HG03064 (cell line): ENCODE measurements around the gene KLHL40.

Experiments
- ATAC-seq: cut with Tn5 transposase; IDR thresholded peaks from one replicate; pipeline ENCODE4 v1.9.1; 2021; ENCODE audit warnings: low read depth; ENCODE audit not compliant: unreplicated experiment

The KLHL40 gene

GRCh38 chr3:42734263-42734860 is 49.0 kb downstream of the KLHL40 start:
- no peak for ATAC-seq

GRCh38 chr3:42735019-42735418 is 49.7 kb downstream of the KLHL40 start:
- ATAC-seq = no peak

- no peak for ATAC-seq
These were observed 50.3 kb downstream of the KLHL40 start for GRCh38 chr3:42735615-42736014.

GRCh38 chr3:42736081-42736480 is 50.7 kb downstream of the KLHL40 start:
- ATAC-seq = no peak

GRCh38 chr3:42736531-42736930 is 51.2 kb downstream of the KLHL40 start:
- no peak for ATAC-seq

- no peak for ATAC-seq
These were observed 54.2 kb downstream of the KLHL40 start for GRCh38 chr3:42739401-42740158.

GRCh38 chr3:42741796-42742195 is 56.5 kb downstream of the KLHL40 start:
- no peak for ATAC-seq
